ENCODE measurements around the gene LCORL. TPM values are rescaled to one million over a fixed set of nuclear protein-coding genes. Genes with fewer than 3 reads are reported as not detected.

The LCORL gene
- total and polyA plus RNA-seq, 2 experiments from 2014 or later = 21.0 to 28.7 TPM

DNA sequence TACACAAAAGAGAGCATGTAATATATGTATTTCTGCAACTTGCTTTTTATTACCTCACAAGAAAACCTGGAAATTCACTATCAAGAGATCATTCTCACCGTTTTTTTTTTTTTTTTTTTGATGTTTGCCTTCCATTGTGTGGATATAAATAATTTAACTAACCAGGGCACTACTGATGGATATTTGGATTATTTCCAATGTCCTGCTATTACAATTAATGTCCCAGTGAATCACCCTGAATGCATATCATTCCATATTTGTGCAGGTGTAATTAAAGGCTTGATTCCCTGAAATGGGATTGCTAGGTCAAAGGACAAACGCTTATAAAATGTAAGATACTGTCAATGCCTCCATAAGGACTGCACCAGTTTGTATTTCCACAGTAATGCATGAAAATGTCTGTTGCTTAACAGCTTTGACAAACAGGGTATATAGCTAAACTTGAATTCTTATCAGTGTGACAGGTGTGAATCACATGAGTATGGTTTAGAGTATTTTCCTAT lies 123.0 kb downstream of the LCORL start:
- Histone ChIP-seq H3K4me2 (no peak overlapping the region), H3K9me2 (ENCODE audit: insufficient read depth) (no peaks in the 10 kb centered on the region), H3K4me3 (no peak overlapping the region), H3K27ac (ENCODE audit: low read depth) (no peak overlapping the region), H3K4me1 (ENCODE audit: insufficient read depth) (no peaks in the 10 kb centered on the region), H3F3A (replicated peaks; ENCODE audit: low read depth) (no peaks in the 10 kb centered on the region), H3K27me3 (ENCODE audit: insufficient read depth) (no peaks in the 10 kb centered on the region), H2AFZ (no peak overlapping the region), H4K20me1 (replicated peaks; ENCODE audit: insufficient read depth) (no peaks in the 10 kb centered on the region), H3K36me3 (ENCODE audit: insufficient read depth) (no peaks in the 10 kb centered on the region), H3K79me2 (replicated peaks; ENCODE audit: insufficient read depth) (no peaks in the 10 kb centered on the region)
- Mint-ChIP-seq H3K4me1 (no peaks in the 10 kb centered on the region), H3K4me3 (no peak overlapping the region), H3K36me3 (ENCODE audit: low read depth) (no peaks in the 10 kb centered on the region), H3K9me3 (no peaks in the 10 kb centered on the region), H3K27ac (no peak overlapping the region), H3K27me3 (ENCODE audit: insufficient read depth, low read depth, poor library complexity) (no peaks in the 10 kb centered on the region)
- no peak for TF ChIP-seq POLR2AphosphoS5 (IDR thresholded peaks at IDR 0.05; ENCODE audit: low read depth)
- no peak for TF ChIP-seq EZH2phosphoT487 (IDR thresholded peaks at IDR 0.05; ENCODE audit: unreplicated experiment)
- TF ChIP-seq ZNF331 (CRISPR knock-in tag; IDR thresholded peaks at IDR 0.05; ENCODE audit: low read depth) = no peak
- TF ChIP-seq, protein P1, sequence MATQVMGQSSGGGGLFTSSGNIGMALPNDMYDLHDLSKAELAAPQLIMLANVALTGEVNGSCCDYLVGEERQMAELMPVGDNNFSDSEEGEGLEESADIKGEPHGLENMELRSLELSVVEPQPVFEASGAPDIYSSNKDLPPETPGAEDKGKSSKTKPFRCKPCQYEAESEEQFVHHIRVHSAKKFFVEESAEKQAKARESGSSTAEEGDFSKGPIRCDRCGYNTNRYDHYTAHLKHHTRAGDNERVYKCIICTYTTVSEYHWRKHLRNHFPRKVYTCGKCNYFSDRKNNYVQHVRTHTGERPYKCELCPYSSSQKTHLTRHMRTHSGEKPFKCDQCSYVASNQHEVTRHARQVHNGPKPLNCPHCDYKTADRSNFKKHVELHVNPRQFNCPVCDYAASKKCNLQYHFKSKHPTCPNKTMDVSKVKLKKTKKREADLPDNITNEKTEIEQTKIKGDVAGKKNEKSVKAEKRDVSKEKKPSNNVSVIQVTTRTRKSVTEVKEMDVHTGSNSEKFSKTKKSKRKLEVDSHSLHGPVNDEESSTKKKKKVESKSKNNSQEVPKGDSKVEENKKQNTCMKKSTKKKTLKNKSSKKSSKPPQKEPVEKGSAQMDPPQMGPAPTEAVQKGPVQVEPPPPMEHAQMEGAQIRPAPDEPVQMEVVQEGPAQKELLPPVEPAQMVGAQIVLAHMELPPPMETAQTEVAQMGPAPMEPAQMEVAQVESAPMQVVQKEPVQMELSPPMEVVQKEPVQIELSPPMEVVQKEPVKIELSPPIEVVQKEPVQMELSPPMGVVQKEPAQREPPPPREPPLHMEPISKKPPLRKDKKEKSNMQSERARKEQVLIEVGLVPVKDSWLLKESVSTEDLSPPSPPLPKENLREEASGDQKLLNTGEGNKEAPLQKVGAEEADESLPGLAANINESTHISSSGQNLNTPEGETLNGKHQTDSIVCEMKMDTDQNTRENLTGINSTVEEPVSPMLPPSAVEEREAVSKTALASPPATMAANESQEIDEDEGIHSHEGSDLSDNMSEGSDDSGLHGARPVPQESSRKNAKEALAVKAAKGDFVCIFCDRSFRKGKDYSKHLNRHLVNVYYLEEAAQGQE (IDR thresholded peaks at IDR 0.05; ENCODE audit: unreplicated experiment) = no peak
- no peak for TF ChIP-seq ZNF462 (CRISPR knock-in tag; IDR thresholded peaks at IDR 0.05)
- TF ChIP-seq JUNB (IDR thresholded peaks at IDR 0.05; ENCODE audit: unreplicated experiment) = no peak
- TF ChIP-seq EZH2 (IDR thresholded peaks at IDR 0.05; ENCODE audit: low read depth, unreplicated experiment) = no peak
- no peak for TF ChIP-seq STAT1 (IDR thresholded peaks at IDR 0.05; ENCODE audit: unreplicated experiment)
- no peak for TF ChIP-seq CTCF (conservative IDR thresholded peaks at IDR 0.05; ENCODE audit: low read depth in 2 of 2)
- no peak for TF ChIP-seq ZNF114 (CRISPR knock-in tag; IDR thresholded peaks at IDR 0.05)
- no peak for TF ChIP-seq ETS1 (IDR thresholded peaks at IDR 0.05)
- no peak for TF ChIP-seq CREB1 (CRISPR knock-in tag; IDR thresholded peaks at IDR 0.05; ENCODE audit: low read depth)
- no peak for TF ChIP-seq NANOG (IDR thresholded peaks at IDR 0.05; ENCODE audit: borderline replicate concordance)
- ATAC-seq (no peak), DNase-seq (ENCODE audit: low spot score) (no peak)
